Measurements from ENCODE around the gene CYP2B6.
A peak's percentile ranks its signal among the peaks of the same experiment; 100 is the strongest.
"Not testable (repeated sequence)": the region's sequence is repeated elsewhere in the genome, so short reads cannot be mapped to it uniquely, and the experiment has no call there.

Gene CYP2B6

GRCh38 chr19:40981591-40981990 lies 9.5 kb upstream of the CYP2B6 start:
- DNase-seq = no peak

GRCh38 chr19:40982594-40983101 lies 8.4 kb upstream of the CYP2B6 start:
- DNase-seq = no peak

DNA sequence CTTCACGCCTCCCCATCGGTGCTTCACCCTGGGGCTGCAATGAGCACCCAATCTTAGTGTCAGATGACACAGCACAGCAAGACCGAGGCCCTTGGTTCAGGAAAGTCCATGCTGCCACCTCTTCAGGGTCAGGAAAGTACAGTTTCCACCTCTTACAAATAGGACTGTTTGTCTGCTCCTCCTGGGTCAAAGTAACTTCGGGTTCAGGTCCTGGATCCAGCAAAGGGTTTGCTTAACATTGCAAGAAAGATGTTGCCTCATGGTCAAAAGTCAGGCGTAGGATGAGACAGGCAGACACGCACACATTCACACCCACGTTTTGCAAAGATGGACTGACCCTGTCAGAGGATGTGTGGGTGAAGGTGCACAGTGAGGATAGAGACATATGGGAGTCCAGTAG lies 1.6 kb upstream of the CYP2B6 start:
- no peak for DNase-seq

GRCh38 chr19:40995355-40995754 lies 4.3 kb downstream of the CYP2B6 start:
- DNase-seq = no peak

GRCh38 chr19:40999018-40999417 lies 7.9 kb downstream of the CYP2B6 start:
- DNase-seq = not testable (repeated sequence)

DNA sequence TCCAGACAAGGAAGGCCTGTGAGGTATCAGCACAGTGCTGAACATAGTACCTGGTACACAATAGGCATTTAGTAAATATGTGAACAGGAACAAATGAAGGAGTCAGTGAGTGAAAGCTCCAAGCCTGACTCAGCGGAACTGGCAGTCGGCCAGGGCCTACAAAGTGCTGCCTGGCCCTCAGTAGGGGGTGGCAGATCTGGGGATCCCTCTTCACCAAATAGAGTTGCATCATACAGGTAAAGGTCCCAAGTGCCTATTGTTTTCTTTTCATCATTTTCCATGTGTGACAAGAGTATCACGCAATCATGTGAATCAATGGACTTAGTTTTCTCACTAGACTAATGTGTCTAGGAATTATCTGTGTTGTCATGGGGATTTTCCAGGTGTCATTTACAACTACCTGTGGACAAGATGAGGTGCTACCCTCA lies 9.2 kb downstream of the CYP2B6 start:
- DNase-seq = no peak

GRCh38 chr19:41001243-41001971 lies 10.3 kb downstream of the CYP2B6 start:
- DNase-seq = peak; percentile 24

DNA sequence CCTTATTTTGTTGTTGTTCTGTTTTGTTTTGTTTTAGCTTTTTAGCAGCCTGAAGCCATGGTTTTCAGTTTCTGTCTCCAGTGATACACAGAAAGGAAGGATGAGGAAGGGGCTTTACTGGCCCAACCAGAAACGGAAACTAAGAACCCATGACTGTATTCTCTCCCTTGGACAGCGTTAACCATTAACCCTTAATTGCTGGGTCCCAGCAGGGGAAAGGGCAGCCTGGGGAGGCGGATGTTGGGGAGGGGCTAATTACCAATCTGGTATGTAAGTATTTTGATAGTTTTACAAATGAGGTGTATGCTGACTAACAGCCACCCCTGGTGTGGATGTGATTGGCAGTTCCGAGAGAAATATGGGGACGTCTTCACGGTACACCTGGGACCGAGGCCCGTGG lies 12.6 kb downstream of the CYP2B6 start:
- DNase-seq = not testable (repeated sequence)

DNA sequence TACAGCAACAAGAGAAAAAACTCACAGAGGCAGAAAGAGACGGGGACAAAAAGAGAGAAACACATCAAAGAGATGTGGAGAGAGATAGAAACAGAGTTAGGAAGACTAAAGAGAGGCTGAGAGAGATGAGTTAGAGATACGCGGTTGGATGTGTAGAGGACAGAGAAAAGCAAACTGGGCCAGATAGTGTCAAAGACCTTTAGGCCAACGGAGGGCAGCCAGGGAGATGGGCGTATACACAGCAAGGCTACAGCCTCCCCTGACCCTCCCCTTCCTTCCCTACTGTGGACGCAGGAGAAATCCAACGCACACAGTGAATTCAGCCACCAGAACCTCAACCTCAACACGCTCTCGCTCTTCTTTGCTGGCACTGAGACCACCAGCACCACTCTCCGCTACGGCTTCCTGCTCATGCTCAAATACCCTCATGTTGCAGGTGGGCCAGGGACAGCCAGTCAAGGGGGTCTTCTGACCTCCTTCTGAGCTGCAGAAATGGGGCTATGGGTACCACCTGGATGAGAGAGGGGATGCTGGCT lies 18.7 kb downstream of the CYP2B6 start:
- no peak for DNase-seq

GRCh38 chr19:41013359-41013758 lies 22.3 kb downstream of the CYP2B6 start:
- no peak for DNase-seq

- DNase-seq = no peak
Observed at GRCh38 chr19:41014643-41015042, 23.6 kb downstream of the CYP2B6 start.

DNA sequence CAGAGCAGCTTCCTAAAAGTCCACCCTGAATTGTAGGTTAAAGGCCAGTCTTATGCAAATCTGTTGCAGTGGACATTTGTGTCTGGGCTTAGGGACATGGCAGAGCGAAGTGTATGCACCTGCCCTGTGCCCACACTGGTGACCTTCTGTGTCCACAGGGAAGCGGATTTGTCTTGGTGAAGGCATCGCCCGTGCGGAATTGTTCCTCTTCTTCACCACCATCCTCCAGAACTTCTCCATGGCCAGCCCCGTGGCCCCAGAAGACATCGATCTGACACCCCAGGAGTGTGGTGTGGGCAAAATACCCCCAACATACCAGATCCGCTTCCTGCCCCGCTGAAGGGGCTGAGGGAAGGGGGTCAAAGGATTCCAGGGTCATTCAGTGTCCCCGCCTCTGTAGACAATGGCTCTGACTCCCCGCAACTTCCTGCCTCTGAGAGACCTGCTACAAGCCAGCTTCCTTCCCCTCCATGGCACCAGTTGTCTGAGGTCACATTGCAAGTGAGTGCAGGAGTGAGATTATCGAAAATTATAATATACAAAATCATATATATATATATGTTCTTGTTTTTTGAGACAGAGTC lies 25.5 kb downstream of the CYP2B6 start:
- DNase-seq = no peak

- no peak for DNase-seq
Observed at GRCh38 chr19:41018736-41019290, 27.7 kb downstream of the CYP2B6 start.

DNA sequence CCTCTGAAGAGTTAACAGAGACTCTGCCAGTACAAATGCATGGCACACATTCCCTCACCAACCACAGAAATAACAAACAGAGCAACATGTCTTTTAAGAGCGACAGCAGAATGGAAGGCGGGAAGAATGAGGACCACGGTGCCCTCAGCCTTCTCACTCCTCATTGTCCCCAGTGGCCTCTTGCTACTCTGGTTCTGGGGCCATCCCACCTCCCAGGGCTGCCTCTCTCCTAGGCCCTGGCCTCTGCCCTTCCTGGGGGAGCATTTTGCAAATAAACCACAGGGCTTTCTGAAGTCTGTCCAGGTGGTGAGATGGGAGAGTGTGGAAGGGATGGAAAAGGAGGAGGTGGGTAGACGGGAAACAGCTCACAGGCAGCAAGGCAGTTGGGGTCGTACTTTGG lies 28.3 kb downstream of the CYP2B6 start:
- no peak for DNase-seq

DNA sequence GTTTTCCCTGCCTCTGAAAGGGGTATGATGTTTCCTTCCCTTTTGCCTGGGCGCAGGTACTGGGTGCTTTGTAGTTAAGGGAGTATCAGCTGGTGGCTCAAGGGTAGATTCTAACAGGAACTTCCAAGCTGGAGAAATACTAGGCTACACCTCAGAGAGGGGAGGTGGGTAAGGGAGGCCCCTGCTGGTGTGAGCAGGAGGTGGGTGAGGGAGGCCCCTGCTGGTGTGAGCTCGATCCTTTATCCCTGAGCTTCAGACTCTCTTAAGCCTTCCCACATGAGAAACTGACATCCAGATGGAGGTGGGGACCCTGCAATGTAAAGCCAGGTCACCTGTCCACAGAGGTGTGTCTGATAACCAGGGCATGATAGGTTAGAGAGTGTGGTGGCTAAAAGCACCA lies 32.1 kb downstream of the CYP2B6 start:
- DNase-seq = no peak

- no peak for DNase-seq
Observed at GRCh38 chr19:41025411-41025810, 34.3 kb downstream of the CYP2B6 start.

GRCh38 chr19:41025871-41026270 lies 34.8 kb downstream of the CYP2B6 start:
- no peak for DNase-seq

DNA sequence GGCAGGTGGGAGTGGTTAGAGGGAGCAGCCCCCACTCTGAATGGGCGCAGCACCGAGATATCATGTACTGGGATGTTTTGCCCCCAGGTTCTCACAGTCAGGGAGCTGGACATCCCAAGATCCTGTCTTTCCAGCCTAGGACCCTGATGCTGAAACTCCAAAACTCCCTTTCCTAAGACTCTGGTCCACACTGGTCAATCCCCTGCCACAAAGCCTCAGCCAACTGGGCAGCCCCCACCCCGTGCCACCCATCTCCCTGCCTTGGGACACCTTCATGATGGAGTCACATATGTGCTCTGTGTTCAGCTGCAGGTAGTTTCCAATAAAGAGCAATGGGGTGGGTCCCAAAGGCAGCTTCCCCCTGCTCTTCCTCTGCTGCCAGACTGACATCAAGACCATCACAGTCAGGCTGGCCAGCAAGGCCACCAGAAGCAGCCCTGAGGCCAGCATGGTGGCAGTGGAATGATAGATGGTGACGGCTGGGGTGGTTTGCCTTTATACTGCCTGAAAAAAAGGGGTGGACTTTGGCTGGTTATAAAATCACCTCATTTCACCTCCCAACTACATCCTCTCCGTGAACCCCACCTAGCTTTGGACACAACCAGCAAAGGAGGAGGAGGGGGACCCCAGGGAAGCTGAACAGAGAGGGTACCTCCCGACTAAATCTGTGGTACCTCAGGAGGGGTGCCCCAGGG lies 36.3 kb downstream of the CYP2B6 start:
- no peak for DNase-seq

DNA sequence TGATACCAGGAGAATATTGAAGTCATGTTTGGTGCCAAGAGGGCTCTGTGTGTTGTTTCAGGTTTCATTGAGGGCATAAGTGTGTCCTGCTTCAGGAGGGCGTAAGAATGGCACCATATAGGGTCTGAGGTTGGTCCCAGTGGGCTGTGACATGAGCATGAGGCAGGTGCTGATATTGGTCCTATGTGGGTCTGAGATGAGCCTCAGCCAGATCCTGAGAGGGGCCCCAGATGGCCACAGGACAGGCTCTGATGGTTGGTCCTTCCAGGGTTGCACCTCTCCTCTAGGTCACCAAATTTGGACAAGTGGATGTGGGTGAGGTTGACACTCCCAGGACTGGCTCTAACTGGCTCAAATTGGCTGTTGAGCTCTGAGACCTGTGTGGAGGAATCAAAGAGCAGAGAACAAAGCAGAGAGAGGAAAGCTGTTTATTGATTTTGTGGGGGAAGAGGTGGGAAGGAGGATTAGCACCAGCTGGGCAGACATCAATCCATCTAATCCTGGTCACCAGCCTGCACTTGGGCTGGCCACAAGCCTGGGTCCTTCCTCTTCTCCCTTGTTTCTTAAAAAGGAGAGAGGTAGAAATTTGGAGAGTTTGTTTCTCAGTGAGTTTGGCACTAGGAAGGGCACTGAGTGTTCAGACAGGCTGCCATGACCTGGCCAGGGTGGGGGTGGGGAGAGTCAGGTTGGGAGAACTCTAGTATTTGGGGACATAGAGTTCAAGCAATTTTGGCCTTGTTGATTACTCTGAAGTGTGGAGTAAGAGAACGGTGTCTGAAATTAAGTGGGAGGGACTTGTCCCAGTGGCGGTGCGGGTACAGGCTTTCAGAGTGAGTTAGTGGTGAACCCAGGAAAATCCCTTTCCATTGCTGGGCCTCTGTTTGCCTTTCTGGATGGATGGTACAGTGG lies 38.7 kb downstream of the CYP2B6 start:
- DNase-seq = no peak

- no peak for DNase-seq
Observed at GRCh38 chr19:41030651-41031050, 39.6 kb downstream of the CYP2B6 start.

DNA sequence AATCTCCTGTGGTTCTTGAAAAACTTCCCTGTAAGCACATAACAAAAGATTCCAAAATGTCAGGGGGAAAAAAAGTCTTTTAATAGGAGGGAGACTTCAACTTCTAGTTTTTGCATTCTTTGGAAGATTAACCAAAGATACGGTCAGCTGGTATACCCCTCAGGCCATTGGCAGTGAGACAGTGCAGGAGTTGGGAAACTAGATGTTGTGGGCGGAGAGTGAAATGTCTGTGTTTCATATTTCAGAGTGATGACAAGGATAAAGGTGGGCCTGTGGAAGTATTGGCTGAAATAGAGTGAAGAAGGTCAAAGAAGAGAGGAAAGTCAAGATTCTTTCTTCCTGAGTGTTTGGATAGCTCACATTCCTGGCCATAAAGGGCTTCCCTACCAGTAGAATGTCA lies 40.8 kb downstream of the CYP2B6 start:
- no peak for DNase-seq

- not testable (repeated sequence) for DNase-seq
Observed at GRCh38 chr19:41033324-41033723, 42.2 kb downstream of the CYP2B6 start.

All from OCI-M1 (cell line).